B cell (primary cell): ENCODE measurements around the gene APMAP. TPM values are rescaled to one million over a fixed set of nuclear protein-coding genes. Genes with fewer than 3 reads are reported as not detected.

Experiments used
- ATAC-seq: fragments of 200-7000 bp; cut with Tn5 transposase; one replicate; pipeline ENCODE4 v1.10.0; 2021; ENCODE audit warnings: low read depth, mild to moderate bottlenecking, moderate number of reproducible peaks, moderate library complexity
- CTCF ChIA-PET: fragments of 350-600 bp; sonication (Branson Sonifier 250); formaldehyde crosslinking; loops from one replicate; lab custom pipeline; 2021; ENCODE audit warnings: antibody characterized with exemption, inconsistent platforms; lab: Charles Lee
- POLR2A ChIA-PET: fragments of 350-600 bp; sonication (Branson Sonifier 250); formaldehyde crosslinking; loops from one replicate; lab custom pipeline; 2021; ENCODE audit warnings: antibody characterized with exemption; lab: Charles Lee
- DNase-seq: peaks from one replicate; pipeline ENCODE4 v3.0.0; 2013
- H2AFZ ChIP-seq: 2 replicates; pipeline ENCODE4 v1.6.1; 2012; ENCODE audit warnings: mild to moderate bottlenecking, low read depth, low read length; ENCODE audit not compliant: insufficient read depth, poor library complexity, severe bottlenecking
- H3K27ac ChIP-seq, 2 donors: 1 replicate in 1 of 2; 2 replicates in 1 of 2; pipeline ENCODE4 v1.5.1; 2012 to 2013; ENCODE audit warnings: low read length in 2 of 2, mild to moderate bottlenecking in 2 of 2, moderate library complexity in 1 of 2
- H3K27me3 ChIP-seq, 4 experiments: fragments of 200-600 bp in 1 of 4; sonication (generic) in 1 of 4; replicated peaks in 1 of 4; 1 replicate in 2 of 4; 2 replicates in 2 of 4; pipeline versions ENCODE4 v1.6.1 to v1.7.0; 2013 to 2016; ENCODE audit warnings: low read length in 3 of 4, mild to moderate bottlenecking in 2 of 4, mixed read lengths in 1 of 4, moderate library complexity in 1 of 4; ENCODE audit not compliant: insufficient read depth in 4 of 4, control insufficient read depth in 3 of 4; ENCODE audit errors: control extremely low read depth in 1 of 4
- H3K36me3 ChIP-seq, 2 experiments: replicated peaks in 1 of 2; 1 replicate in 1 of 2; 2 replicates in 1 of 2; pipeline versions ENCODE4 v1.6.1 to v1.7.1; 2013; ENCODE audit warnings: low read length in 1 of 2; ENCODE audit not compliant: insufficient read depth in 2 of 2, control insufficient read depth in 1 of 2; ENCODE audit errors: control extremely low read depth in 1 of 2, extremely low read depth in 1 of 2
- H3K4me1 ChIP-seq, 2 donors: fragments of 200-600 bp in 1 of 2; sonication (generic) in 1 of 2; 1 replicate in 1 of 2; 2 replicates in 1 of 2; pipeline versions ENCODE4 v1.5.1 to v1.6.1; 2013 to 2017; ENCODE audit warnings: low read length in 2 of 2; ENCODE audit not compliant: control insufficient read depth in 2 of 2, insufficient read depth in 2 of 2
- H3K4me2 ChIP-seq: replicated peaks from 2 replicates; pipeline ENCODE3; 2012; ENCODE audit warnings: mild to moderate bottlenecking, low read depth, low read length; ENCODE audit not compliant: poor library complexity, severe bottlenecking
- H3K4me3 ChIP-seq, 5 experiments: fragments of 200-600 bp in 1 of 5; sonication (generic) in 1 of 5; 1 replicate in 3 of 5; 2 replicates in 2 of 5; pipeline versions ENCODE4 v1.5.1 to v1.7.0; 2011 to 2016; ENCODE audit warnings: low read length in 4 of 5, mild to moderate bottlenecking in 4 of 5, low read depth in 2 of 5, control low read depth in 1 of 5, moderate library complexity in 1 of 5; ENCODE audit not compliant: insufficient read depth in 1 of 5; ENCODE audit errors: control extremely low read depth in 1 of 5, extremely low read depth in 1 of 5
- H3K79me2 ChIP-seq: fragments of 200-600 bp; sonication (generic); one replicate; pipeline ENCODE4 v1.6.0; 2016; ENCODE audit warnings: low read length; ENCODE audit not compliant: control insufficient read depth, insufficient read depth
- H3K9ac ChIP-seq: fragments of 200-600 bp; sonication (generic); 2 replicates; pipeline ENCODE4 v1.6.1; 2017; ENCODE audit warnings: mild to moderate bottlenecking, low read length, moderate library complexity
- H3K9me3 ChIP-seq, 3 donors: one replicate each; pipeline versions ENCODE4 v1.6.1 to v1.7.1; 2013; ENCODE audit warnings: low read length in 2 of 3; ENCODE audit not compliant: control insufficient read depth in 2 of 3, insufficient read depth in 1 of 3; ENCODE audit errors: control extremely low read depth in 1 of 3
- H4K20me1 ChIP-seq: 2 replicates; pipeline ENCODE4 v1.6.0; 2012; ENCODE audit warnings: mild to moderate bottlenecking, low read length; ENCODE audit not compliant: insufficient read depth, control insufficient read depth, poor library complexity, severe bottlenecking
- H3K27ac Mint-ChIP-seq: one replicate; pipeline ENCODE4 v1.8.0; 2021; ENCODE audit warnings: mixed read lengths
- H3K27me3 Mint-ChIP-seq: one replicate; pipeline ENCODE4 v1.8.0; 2021; ENCODE audit warnings: mixed read lengths
- H3K4me1 Mint-ChIP-seq: one replicate; pipeline ENCODE4 v1.8.0; 2021; ENCODE audit warnings: mixed read lengths
- H3K4me3 Mint-ChIP-seq: one replicate; pipeline ENCODE4 v1.8.0; 2021; ENCODE audit warnings: mixed read lengths
- H3K9me3 Mint-ChIP-seq: one replicate; pipeline ENCODE4 v1.8.0; 2022; ENCODE audit warnings: mixed read lengths; ENCODE audit not compliant: insufficient read depth
- EZH2 ChIP-seq: IDR thresholded peaks from 2 replicates; pipeline ENCODE4 v1.6.1; 2012; ENCODE audit warnings: borderline replicate concordance, low read depth, mild to moderate bottlenecking, moderate library complexity, low read length; ENCODE audit not compliant: insufficient read depth, poor library complexity, severe bottlenecking
- WGBS: methylation state at CpG from one replicate; pipeline ENCODE4 v1.1.5; 2013; ENCODE audit warnings: missing lambda C conversion rate; ENCODE audit not compliant: insufficient coverage; 5-methylcytosine and 5-hydroxymethylcytosine counted together
- intact Hi-C: fragments of 100-400 bp; cut with micrococcal nuclease; formaldehyde crosslinking; loops from one replicate; pipeline ENCODE4 v1.10.0; 2022
- polyA plus RNA-seq: library from polyadenylated mRNA; depleted of rRNA; stranded (reverse); fragments of >200 nt; gene quantifications from 2 replicates; pipeline ENCODE4 v1.2.3, GENCODE V29; 2012
- total RNA-seq, 2 donors: library from RNA; stranded (reverse); fragments of 120-200 nt in 1 of 2; gene quantifications; 1 replicate in 1 of 2; 2 replicates in 1 of 2; pipeline versions ENCODE4 v1.2.3 to v1.2.4, GENCODE V29; 2013 to 2022
- TF ChIP-seq, protein P1 (sequence below): fragments of 200-600 bp; IDR thresholded peaks from one replicate; pipeline ENCODE4 v1.8.0; 2022; ENCODE audit warnings: antibody characterized with exemption, mild to moderate bottlenecking

APMAP gene
- total and polyA plus RNA-seq, 2 donors (not counting 1 experiment from before 2014, with no cell fraction given), result 9.1 to 28.0 TPM

DNA sequence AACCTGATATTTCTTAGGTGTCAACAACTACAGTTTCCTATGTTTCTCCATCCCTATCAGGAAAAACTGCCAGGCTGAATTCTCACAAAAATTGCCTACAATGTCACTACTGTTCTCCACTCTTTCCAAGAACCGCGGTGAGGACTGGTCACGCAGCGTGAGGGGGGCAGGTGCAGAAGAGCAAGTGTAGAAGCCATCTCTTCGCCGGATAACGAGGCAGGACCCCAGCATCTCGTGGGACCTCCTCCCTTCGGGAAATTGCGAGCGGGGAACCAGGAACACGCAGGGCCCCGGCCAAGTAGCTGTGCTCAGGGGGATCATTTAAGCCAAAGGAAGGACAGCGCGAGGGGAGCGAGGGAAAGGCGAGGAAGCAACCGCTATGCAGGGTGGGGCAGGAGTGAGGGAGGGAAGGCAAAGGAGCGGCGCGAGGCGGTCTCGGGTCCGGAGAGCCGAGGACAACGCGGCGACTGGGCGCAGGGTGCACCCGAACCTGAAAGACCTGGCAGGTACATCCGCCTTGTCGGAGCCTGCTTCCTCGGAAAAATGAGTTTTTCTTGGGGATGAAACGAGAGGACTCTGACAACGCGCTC lies 559 bp downstream of the APMAP start:
- peaks cover 48% of the 10 kb centered on the region for H3K4me1 Mint-ChIP-seq
- DNase-seq, result no peak
- TF ChIP-seq EZH2, result no peak
- TF ChIP-seq, protein P1, sequence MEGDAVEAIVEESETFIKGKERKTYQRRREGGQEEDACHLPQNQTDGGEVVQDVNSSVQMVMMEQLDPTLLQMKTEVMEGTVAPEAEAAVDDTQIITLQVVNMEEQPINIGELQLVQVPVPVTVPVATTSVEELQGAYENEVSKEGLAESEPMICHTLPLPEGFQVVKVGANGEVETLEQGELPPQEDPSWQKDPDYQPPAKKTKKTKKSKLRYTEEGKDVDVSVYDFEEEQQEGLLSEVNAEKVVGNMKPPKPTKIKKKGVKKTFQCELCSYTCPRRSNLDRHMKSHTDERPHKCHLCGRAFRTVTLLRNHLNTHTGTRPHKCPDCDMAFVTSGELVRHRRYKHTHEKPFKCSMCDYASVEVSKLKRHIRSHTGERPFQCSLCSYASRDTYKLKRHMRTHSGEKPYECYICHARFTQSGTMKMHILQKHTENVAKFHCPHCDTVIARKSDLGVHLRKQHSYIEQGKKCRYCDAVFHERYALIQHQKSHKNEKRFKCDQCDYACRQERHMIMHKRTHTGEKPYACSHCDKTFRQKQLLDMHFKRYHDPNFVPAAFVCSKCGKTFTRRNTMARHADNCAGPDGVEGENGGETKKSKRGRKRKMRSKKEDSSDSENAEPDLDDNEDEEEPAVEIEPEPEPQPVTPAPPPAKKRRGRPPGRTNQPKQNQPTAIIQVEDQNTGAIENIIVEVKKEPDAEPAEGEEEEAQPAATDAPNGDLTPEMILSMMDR, result no peak

DNA sequence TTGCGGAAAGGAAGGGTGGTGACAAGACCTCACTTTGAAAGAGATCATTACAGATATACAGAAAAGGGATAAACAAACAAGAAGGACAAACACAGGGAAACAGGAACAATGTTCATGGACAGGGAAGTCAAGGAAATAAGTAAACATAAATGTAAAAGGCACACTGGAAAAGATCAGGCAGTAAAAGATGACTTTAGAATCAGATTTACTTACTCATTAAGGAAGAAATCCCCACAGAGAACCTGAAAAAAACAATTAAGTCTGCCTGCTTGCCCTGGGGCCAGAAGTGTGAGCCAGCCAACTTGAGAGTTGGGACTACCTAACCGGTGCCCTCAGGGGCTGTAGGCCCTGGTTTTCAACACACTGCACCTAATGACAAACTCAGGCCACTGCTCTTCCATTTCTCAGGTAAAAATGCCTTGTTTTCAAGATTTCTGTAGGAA lies 1.7 kb downstream of the APMAP start:
- no peak overlapping the region for H2AFZ ChIP-seq
- H4K20me1 ChIP-seq, result no peaks in the 10 kb centered on the region
- Mint-ChIP-seq H3K9me3 (no peaks in the 10 kb centered on the region), H3K4me3 (peak overlapping the region; percentile 96), H3K27me3 (no peaks in the 10 kb centered on the region), H3K4me1 (peaks cover 50% of the 10 kb centered on the region), H3K27ac (peak overlapping the region; percentile 10)
- POLR2A ChIA-PET, result interaction anchor here (2.2 kb wide), 1 partner anchor 67 kb away, joined by 7 read pairs; the partner anchor contains the start of gene ACSS1
- no peak overlapping the region for H3K27ac ChIP-seq
- 80% methylated on average over 1 of the region's 2 CpGs for WGBS
- no peaks in the 10 kb centered on the region for H3K9me3 ChIP-seq
- no peak for ATAC-seq
- no peak for DNase-seq
- peaks cover 15 to 29% of the 10 kb centered on the region in 2 donors for H3K4me1 ChIP-seq
- H3K36me3 ChIP-seq, result no peaks in the 10 kb centered on the region
- H3K9ac ChIP-seq, result no peak overlapping the region
- no peaks in the 10 kb centered on the region for H3K27me3 ChIP-seq
- TF ChIP-seq, protein P1, result no peak
- no peak for TF ChIP-seq EZH2
- no peak overlapping the region for H3K4me2 ChIP-seq
- peaks cover 59% of the 10 kb centered on the region for H3K79me2 ChIP-seq
- intact Hi-C loops, result no loop called here
- CTCF ChIA-PET, result interaction anchor here (1.0 kb wide), 1 partner anchor 74 kb away, joined by 6 read pairs; no protein-coding TSS in a partner anchor
- peak overlapping the region in 1 of 5 experiments; percentile 51 for H3K4me3 ChIP-seq

More for the DNA sequence above, 559 bp downstream of the APMAP start:
- no peaks in the 10 kb centered on the region for H3K9me3 Mint-ChIP-seq
- H3K27ac Mint-ChIP-seq, result peak overlapping the region; percentile 97
- H2AFZ ChIP-seq, result peak overlapping the region; percentile 90
- H3K4me3 ChIP-seq, result peak overlapping the region; percentile 51 to 96 (median 84)
- intact Hi-C loops, result loop anchor here (1.0 kb wide), 3 partner anchors 51 to 399 kb away; no protein-coding TSS in a partner anchor
- no peaks in the 10 kb centered on the region for H3K27me3 Mint-ChIP-seq
- peak overlapping the region; percentile 93 to 98 for H3K27ac ChIP-seq
- peak overlapping the region; percentile 93 for H3K9ac ChIP-seq
- no peaks in the 10 kb centered on the region for H3K9me3 ChIP-seq
- under 1% methylated on average over 36 of the region's 36 CpGs for WGBS
- H3K36me3 ChIP-seq, result no peaks in the 10 kb centered on the region
- H3K4me1 ChIP-seq, result peaks cover 15 to 29% of the 10 kb centered on the region in 2 donors
- ATAC-seq, result peak; percentile 8
- no peaks in the 10 kb centered on the region for H4K20me1 ChIP-seq
- peak overlapping the region; percentile 96 for H3K4me3 Mint-ChIP-seq
- peaks cover 47% of the 10 kb centered on the region for H3K79me2 ChIP-seq
- H3K4me2 ChIP-seq, result peak overlapping the region; percentile 92
- ChIA-PET POLR2A (interaction anchor here (2.2 kb wide), 1 partner anchor 65 kb away, joined by 7 read pairs; the partner anchor contains the start of gene ACSS1), CTCF (interaction anchor here (4.4 to 9.8 kb wide), 2 partner anchors 67 to 72 kb away, joined by 52 to 250 read pairs; partner anchors contain the start of gene ACSS1)
- no peaks in the 10 kb centered on the region for H3K27me3 ChIP-seq
